Activated B cell treated with CpG ODN at 0.5 μM for 24 hours (primary cell): ENCODE results near the gene RERE. TPM values are rescaled to one million over a fixed set of nuclear protein-coding genes. Genes with fewer than 3 reads are reported as not detected.
A peak's percentile ranks its signal among the peaks of the same experiment; 100 is the strongest.
"Not testable (repeated sequence)": the region's sequence is repeated elsewhere in the genome, so short reads cannot be mapped to it uniquely, and the experiment has no call there.

Experiments
- ATAC-seq: fragments of 200-7000 bp; cut with Tn5 transposase; one replicate; pipeline ENCODE4 v1.10.0; 2021; ENCODE audit warnings: low read depth, mild to moderate bottlenecking, moderate library complexity
- CTCF ChIA-PET: fragments of 350-600 bp; sonication (Branson Sonifier 250); formaldehyde crosslinking; loops from one replicate; lab custom pipeline; 2021; ENCODE audit warnings: antibody characterized with exemption; lab: Charles Lee
- POLR2A ChIA-PET: fragments of 350-600 bp; sonication (Branson Sonifier 250); formaldehyde crosslinking; loops from one replicate; lab custom pipeline; 2021; ENCODE audit warnings: antibody characterized with exemption; lab: Charles Lee
- DNase-seq: peaks from one replicate; pipeline ENCODE4 v3.0.0; 2022
- H3K27ac Mint-ChIP-seq: one replicate; pipeline ENCODE4 v1.8.0; 2020; ENCODE audit warnings: mixed read lengths
- H3K27me3 Mint-ChIP-seq: one replicate; pipeline ENCODE4 v1.8.0; 2021; ENCODE audit warnings: mixed read lengths
- H3K36me3 Mint-ChIP-seq: one replicate; pipeline ENCODE4 v1.8.0; 2021; ENCODE audit warnings: low read depth, mixed read lengths
- H3K4me1 Mint-ChIP-seq: one replicate; pipeline ENCODE4 v1.8.0; 2021; ENCODE audit warnings: mixed read lengths
- H3K4me3 Mint-ChIP-seq: one replicate; pipeline ENCODE4 v1.8.0; 2020; ENCODE audit warnings: mild to moderate bottlenecking, mixed read lengths
- H3K9me3 Mint-ChIP-seq: one replicate; pipeline ENCODE4 v1.8.0; 2020; ENCODE audit warnings: mixed read lengths
- intact Hi-C: fragments of 100-400 bp; cut with micrococcal nuclease; formaldehyde crosslinking; loops from one replicate; pipeline ENCODE4 v1.15.1; 2024
- total RNA-seq: library from RNA; stranded (reverse); gene quantifications from 2 replicates; pipeline ENCODE4 v1.2.3, GENCODE V29; 2022
- TF ChIP-seq, protein P1 (sequence below): fragments of 200-600 bp; IDR thresholded peaks from one replicate; pipeline ENCODE4 v1.8.0; 2022; ENCODE audit warnings: antibody characterized with exemption, mild to moderate bottlenecking

RERE gene
- total RNA-seq, 1 donor from 2014 or later: 98.8 TPM

DNA sequence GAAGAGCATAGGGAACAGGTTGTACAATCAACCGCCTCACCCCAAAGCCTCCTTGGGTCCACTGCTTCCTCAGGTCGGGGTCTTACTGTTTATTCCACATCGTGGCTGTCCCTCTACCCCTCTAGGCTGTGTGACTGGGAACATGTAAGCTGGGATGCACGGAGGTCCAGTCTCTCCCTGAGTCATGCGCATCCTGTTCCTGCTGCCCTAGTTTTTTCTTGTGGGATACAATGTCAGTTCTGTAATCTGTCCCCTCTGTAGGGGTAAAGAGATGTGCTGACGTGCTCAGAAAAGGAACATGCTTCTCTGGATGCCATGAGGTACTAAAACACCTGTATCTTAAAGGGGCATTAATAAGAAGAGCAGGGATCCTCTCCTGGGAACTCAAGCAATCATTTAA, 433.4 kb downstream of the RERE start:
- H3K27ac Mint-ChIP-seq: peak overlapping the region; percentile 59
- no peaks in the 10 kb centered on the region for H3K9me3 Mint-ChIP-seq
- H3K4me3 Mint-ChIP-seq: no peak overlapping the region
- ChIA-PET CTCF (interaction anchor here (2.4 kb wide), 1 partner anchor 26 kb away, joined by 7 read pairs; no protein-coding TSS in a partner anchor), POLR2A (no interaction called here)
- ATAC-seq: no peak
- intact Hi-C loops: no loop called here
- no peaks in the 10 kb centered on the region for H3K27me3 Mint-ChIP-seq
- H3K36me3 Mint-ChIP-seq: peaks cover 66% of the 10 kb centered on the region
- TF ChIP-seq, protein P1, sequence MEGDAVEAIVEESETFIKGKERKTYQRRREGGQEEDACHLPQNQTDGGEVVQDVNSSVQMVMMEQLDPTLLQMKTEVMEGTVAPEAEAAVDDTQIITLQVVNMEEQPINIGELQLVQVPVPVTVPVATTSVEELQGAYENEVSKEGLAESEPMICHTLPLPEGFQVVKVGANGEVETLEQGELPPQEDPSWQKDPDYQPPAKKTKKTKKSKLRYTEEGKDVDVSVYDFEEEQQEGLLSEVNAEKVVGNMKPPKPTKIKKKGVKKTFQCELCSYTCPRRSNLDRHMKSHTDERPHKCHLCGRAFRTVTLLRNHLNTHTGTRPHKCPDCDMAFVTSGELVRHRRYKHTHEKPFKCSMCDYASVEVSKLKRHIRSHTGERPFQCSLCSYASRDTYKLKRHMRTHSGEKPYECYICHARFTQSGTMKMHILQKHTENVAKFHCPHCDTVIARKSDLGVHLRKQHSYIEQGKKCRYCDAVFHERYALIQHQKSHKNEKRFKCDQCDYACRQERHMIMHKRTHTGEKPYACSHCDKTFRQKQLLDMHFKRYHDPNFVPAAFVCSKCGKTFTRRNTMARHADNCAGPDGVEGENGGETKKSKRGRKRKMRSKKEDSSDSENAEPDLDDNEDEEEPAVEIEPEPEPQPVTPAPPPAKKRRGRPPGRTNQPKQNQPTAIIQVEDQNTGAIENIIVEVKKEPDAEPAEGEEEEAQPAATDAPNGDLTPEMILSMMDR: no peak
- H3K4me1 Mint-ChIP-seq: peaks cover 67% of the 10 kb centered on the region
- DNase-seq: no peak

DNA sequence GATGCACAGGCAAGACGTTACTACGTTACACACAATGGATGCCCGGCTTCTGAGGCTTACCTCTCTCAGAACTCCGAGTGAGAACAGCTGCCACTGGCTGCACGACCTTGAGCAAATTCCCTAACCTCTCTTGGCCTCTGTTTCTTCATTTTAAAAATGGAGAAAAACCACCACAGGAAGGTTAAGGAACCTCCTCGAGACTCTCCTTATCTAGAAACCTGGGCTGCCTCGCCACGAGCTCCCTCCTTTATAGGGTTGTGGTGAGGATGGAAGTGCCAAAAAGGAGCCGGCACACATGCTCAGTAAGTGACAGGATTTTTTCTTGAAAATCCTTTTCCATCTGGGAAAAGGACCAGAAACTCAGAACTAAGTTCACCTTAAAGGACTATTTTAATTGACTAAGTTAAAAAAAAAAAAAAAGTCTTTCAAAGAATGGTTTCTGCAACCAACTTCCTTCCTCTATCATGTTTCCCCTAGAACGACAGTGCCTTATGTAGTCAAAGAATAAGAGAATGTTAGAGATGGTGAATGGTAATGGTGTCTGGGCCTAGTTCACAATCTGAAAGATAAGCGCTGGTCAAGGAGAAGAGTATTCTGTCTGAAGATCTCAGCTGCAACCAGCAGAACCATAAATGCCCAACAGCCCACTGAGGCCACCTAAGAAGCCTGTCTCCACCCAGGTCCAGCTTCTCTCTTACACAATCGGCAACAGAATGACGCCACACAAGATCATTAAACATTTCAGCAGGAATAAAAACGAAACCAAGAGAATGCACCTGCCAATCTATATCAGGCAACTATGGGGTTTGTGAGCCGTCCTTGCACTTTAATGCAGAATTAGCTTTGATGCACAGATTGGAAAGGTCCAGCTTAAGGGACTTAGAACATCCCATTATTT, 434.6 kb downstream of the RERE start:
- ChIA-PET POLR2A (interaction anchor here (1.1 to 1.6 kb wide), 2 partner anchors 14 to 41 kb away, joined by 4 read pairs; no protein-coding TSS in a partner anchor), CTCF (interaction anchor here (1.7 to 2.4 kb wide), 2 partner anchors 27 to 344 kb away, joined by 6 to 7 read pairs; no protein-coding TSS in a partner anchor)
- ATAC-seq (peak; percentile 56), DNase-seq (no peak)
- peak overlapping the region; percentile 89 for H3K27ac Mint-ChIP-seq
- H3K36me3 Mint-ChIP-seq: peaks cover 68% of the 10 kb centered on the region
- peak overlapping the region; percentile 71 for H3K4me3 Mint-ChIP-seq
- H3K27me3 Mint-ChIP-seq: no peaks in the 10 kb centered on the region
- H3K4me1 Mint-ChIP-seq: peaks cover 70% of the 10 kb centered on the region
- intact Hi-C loops: no loop called here
- no peaks in the 10 kb centered on the region for H3K9me3 Mint-ChIP-seq
- TF ChIP-seq, protein P1: no peak

DNA sequence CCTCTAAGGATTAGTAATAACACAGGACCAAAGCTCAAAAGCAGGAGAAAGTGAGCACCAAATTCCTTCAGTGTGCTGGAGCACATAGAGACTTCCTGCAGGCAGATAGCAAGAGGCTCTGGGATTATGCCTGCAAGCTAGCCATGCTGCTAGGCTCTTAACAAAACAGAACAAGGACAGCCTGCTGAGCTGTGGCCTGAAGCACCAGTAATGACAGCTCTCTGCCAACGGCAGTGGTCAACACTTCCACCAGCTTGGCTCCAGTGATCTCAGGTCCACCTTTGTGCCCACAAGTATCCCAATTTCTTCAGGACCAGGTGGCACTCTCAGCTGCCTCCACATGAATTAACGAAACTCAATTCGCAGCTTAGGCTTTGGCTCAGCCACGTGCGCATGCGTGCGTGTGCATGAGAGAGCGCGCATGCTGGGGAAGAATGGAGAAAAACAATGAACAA, 435.4 kb downstream of the RERE start:
- intact Hi-C loops: no loop called here
- ATAC-seq: no peak
- no peak for DNase-seq
- TF ChIP-seq, protein P1: no peak
- Mint-ChIP-seq H3K27ac (peak overlapping the region; percentile 89), H3K4me3 (no peak overlapping the region), H3K4me1 (peaks cover 67% of the 10 kb centered on the region), H3K9me3 (no peaks in the 10 kb centered on the region), H3K27me3 (no peaks in the 10 kb centered on the region), H3K36me3 (peaks cover 66% of the 10 kb centered on the region)
- ChIA-PET CTCF (interaction anchor here (1.7 to 2.4 kb wide), 2 partner anchors 28 to 344 kb away, joined by 6 to 7 read pairs; no protein-coding TSS in a partner anchor), POLR2A (interaction anchor here (1.1 to 1.6 kb wide), 2 partner anchors 15 to 42 kb away, joined by 4 read pairs; no protein-coding TSS in a partner anchor)

DNA sequence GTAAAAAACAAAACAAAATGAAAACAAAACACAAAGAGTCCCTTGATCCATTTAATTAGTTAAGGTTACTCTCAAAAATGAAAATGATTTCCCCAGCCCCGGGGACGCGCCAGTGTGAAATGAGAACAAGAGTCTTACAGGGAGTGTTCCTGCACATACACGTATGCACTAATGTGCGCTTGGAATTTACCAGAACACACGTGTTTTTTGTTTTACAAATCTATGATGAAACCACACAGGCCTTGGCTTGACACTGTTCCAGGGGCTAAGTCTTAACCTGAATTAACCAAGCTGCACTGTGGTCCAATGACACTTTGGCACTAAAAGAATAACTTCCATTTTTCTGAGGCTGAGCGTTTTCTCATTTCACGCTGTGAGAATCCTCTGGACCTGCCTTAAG, 435.8 kb downstream of the RERE start:
- Mint-ChIP-seq H3K9me3 (no peaks in the 10 kb centered on the region), H3K36me3 (peaks cover 63% of the 10 kb centered on the region), H3K27ac (no peak overlapping the region), H3K27me3 (no peaks in the 10 kb centered on the region), H3K4me3 (no peak overlapping the region), H3K4me1 (peaks cover 64% of the 10 kb centered on the region)
- intact Hi-C loops: no loop called here
- ATAC-seq: no peak
- TF ChIP-seq, protein P1: no peak
- DNase-seq: no peak
- ChIA-PET POLR2A (no interaction called here), CTCF (interaction anchor here (1.7 kb wide), 1 partner anchor 345 kb away, joined by 6 read pairs; no protein-coding TSS in a partner anchor)

DNA sequence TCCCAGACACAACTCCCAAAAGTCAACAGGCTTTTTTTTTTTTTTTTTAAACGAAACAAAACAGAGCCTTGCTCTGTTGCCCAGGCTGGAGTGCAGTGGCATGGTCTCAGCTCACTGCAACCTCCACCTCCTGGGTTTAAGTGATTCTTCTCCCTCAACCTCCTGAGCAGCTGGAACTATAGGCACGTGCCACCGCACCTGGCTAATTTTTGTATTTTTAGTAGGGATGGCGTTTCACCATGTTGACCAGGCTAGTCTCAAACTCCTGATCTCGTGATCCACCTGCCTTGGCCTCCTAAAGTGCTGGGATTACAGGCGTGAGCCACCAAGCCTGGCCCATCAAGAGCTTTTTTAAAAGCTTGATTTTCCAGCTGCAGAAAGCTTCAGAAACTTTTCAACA, 437.1 kb downstream of the RERE start:
- H3K27me3 Mint-ChIP-seq, H3K4me3 Mint-ChIP-seq, H3K9me3 Mint-ChIP-seq, DNase-seq, intact Hi-C loops, ATAC-seq: not testable (repeated sequence)
- peak overlapping the region; percentile 30 for H3K27ac Mint-ChIP-seq
- ChIA-PET POLR2A (interaction anchor here (0.6 to 0.7 kb wide), 2 partner anchors 384 to 488 kb away, joined by 4 read pairs; no protein-coding TSS in a partner anchor), CTCF (interaction anchor here (1.5 kb wide), 1 partner anchor 10 kb away, joined by 3 read pairs; no protein-coding TSS in a partner anchor)
- peaks cover 61% of the 10 kb centered on the region for H3K4me1 Mint-ChIP-seq
- H3K36me3 Mint-ChIP-seq: peaks cover 62% of the 10 kb centered on the region
